IPS-18c (cell line): Measurements from ENCODE around the gene VSTM2B.
"Not testable (repeated sequence)": the region's sequence is repeated elsewhere in the genome, so short reads cannot be mapped to it uniquely, and the experiment has no call there.

Experiments used
- H3K4me3 ChIP-seq: 2 replicates; pipeline ENCODE4 v1.7.0; 2013; ENCODE audit warnings: low read depth, mild to moderate bottlenecking, low read length, moderate library complexity; ENCODE audit not compliant: insufficient read depth
- H3K9me3 ChIP-seq: one replicate; pipeline ENCODE4 v1.6.1; 2013; ENCODE audit warnings: mild to moderate bottlenecking, low read length, moderate library complexity; ENCODE audit not compliant: control insufficient read depth, insufficient read depth

The VSTM2B gene

DNA sequence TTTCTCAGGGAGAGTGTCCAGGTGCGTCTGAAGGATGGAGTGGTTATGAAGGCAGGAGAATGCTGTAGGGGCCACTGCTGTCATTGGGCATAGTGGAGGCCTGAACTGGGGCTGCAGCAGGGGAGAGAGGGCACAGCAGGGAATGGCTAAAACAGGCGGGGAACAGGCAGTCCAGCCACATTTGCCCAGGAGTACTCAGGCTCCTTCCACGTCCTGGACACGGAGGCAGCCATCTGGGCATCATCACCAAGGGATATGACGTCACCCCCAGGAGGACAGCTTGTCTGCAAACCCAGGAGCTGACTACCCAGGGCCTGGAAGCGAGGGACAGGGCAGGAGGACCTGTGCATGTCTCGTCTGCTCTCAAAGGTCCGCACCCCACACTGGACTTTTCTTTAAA is 22.2 kb downstream of the VSTM2B start:
- Histone ChIP-seq H3K9me3 (no peaks in the 10 kb centered on the region), H3K4me3 (no peak overlapping the region)

DNA sequence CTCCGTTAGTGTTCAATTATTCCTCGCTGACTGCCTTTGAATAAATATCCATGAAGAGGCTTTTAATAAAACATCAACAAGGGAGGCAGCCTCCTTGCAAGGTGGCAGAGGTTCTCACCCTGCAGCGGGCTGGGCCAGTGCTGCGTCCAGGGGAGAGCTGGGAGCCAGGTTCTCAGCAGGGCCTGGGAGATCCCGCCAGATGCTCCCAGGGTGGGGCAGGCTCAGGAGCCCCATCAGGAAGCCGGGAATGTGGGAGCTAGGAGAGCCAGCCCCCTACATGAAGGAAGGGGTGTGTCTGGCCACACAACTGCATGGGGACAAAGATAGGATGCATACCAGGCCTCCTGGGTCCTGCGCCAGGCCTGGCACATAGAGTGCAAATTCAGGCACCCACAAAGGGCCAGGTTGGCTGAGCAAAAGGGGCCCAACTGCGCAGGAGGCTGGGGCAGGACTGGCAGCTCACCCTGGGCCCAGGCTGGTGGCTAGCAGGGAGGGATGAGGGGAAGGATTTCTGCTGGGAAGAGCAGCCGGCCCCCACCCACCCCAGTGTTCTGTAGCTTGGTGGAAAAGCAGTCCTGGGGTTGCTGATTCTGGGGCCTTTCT is 22.8 kb downstream of the VSTM2B start:
- Histone ChIP-seq H3K9me3 (no peaks in the 10 kb centered on the region), H3K4me3 (no peak overlapping the region)

GRCh38 chr19:29549105-29550070 is 23.6 kb downstream of the VSTM2B start:
- Histone ChIP-seq H3K9me3 (no peaks in the 10 kb centered on the region), H3K4me3 (no peak overlapping the region)

- H3K9me3 ChIP-seq = no peaks in the 10 kb centered on the region
- H3K4me3 ChIP-seq = no peak overlapping the region
These were observed 25.1 kb downstream of the VSTM2B start for GRCh38 chr19:29550896-29551295.

DNA sequence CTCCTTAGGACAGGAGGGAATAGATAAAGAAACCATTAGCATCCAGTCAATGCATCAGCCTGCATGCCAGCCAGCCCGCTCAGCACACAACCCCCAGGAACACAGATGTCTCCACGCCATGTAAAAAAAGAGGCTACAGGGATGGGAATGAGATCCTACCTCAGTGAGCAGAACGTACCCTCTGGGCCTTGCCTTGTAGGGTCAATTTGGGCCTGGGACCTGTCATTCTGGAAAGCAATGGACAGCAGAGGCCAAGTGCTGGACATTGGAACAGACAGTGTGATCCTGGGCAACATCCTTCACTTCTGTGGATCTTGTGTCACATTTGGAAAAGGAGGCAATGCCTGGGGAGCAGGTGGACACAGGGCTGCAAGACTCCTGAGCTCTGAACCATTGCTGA is 26.0 kb downstream of the VSTM2B start:
- Histone ChIP-seq H3K4me3 (no peak overlapping the region), H3K9me3 (no peaks in the 10 kb centered on the region)

GRCh38 chr19:29552454-29553280 is 26.9 kb downstream of the VSTM2B start:
- no peaks in the 10 kb centered on the region for H3K9me3 ChIP-seq
- no peak overlapping the region for H3K4me3 ChIP-seq

- Histone ChIP-seq H3K9me3 (no peaks in the 10 kb centered on the region), H3K4me3 (no peak overlapping the region)
These were observed 28.4 kb downstream of the VSTM2B start for GRCh38 chr19:29554149-29554548.

DNA sequence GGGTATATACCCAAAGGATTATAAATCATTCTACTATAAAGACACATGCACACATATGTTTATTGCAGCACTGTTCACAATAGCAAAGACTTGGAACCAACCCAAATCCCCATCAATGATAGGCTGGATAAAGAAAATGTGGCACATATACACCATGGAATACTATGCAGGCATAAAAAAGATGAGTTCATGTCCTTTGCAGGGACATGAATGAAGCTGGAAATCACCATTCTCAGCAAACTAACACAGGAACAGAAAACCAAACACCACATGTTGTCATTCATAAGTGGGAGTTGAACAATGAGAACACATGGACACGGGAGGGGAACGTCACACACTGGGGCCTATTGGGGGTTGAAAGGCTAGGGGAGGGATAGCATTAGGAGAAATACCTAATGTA is 33.3 kb downstream of the VSTM2B start:
- H3K4me3 ChIP-seq, H3K9me3 ChIP-seq: not testable (repeated sequence)

GRCh38 chr19:29559743-29560142 is 33.9 kb downstream of the VSTM2B start:
- peaks cover 4% of the 10 kb centered on the region for H3K9me3 ChIP-seq
- H3K4me3 ChIP-seq = no peak overlapping the region

GRCh38 chr19:29560313-29561075 is 34.7 kb downstream of the VSTM2B start:
- Histone ChIP-seq H3K4me3 (no peak overlapping the region), H3K9me3 (peaks cover 4% of the 10 kb centered on the region)

DNA sequence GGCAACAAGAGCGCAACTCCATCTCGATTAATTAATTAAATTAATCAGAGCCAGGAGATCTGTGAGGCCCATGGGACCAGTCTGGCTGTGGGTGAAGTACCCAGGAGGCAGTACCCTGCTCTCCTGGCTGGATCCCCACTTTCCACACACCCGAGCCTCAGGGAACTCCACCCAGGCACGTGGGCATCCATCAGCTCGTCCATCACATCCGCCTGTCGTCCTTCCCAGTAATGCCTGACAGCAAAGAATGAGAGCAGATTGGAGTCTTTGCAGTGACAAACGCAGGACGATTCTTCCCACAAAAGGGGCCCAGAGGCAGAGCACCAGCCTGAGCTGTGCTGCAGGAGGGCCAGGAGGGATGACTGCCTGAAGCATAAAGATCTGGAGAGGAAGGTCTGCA is 35.8 kb downstream of the VSTM2B start:
- Histone ChIP-seq H3K4me3 (no peak overlapping the region), H3K9me3 (peaks cover 4% of the 10 kb centered on the region)

DNA sequence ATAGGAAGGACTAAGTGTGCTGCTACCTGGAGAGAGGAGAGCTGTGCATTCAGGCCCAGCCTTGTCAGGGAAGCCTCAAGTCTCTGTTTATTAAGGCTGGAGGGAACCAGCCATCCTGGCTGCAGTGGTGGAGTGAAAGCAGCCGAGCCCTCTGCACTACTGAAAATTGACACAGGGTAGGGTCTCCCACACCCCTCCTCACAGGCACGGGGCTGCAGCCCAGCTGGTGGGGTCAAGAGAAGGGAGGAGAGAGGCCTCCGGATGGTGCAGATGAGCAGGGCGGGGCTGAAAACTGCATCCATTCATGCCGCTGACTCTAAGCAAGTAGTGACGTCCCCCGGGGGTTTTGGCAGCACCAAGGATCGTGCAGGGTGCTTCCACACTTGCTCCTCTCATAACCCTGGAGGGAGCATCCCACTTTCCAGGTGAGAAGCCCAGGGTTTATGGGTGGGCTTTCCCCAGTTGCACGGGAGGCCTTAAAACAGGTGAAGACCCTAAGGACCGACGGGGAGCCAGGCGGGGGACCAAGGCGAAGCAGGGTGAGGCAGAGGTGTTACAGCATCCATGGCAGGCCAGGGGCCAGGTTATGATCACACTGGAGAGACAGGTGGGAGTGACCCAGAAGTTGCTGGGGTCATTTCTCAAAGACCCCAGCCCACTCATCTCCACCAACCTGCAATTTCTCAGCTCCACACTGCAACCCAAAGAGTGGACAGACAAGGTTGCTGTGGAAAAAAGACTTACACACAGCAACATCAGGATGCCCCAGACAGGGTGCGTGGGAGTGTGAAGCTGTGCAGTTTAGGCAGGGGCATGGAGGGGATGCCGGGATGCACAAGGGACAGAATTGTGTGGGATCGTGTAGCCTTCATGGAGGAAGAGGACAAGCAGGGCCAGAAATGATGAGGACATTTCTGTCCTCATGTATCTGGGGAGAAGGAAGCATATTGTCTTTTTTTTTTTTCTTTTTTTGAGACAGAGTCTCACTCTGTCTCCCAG is 36.8 kb downstream of the VSTM2B start:
- Histone ChIP-seq H3K4me3 (no peak overlapping the region), H3K9me3 (peaks cover 4% of the 10 kb centered on the region)

GRCh38 chr19:29563486-29564101 is 37.8 kb downstream of the VSTM2B start:
- no peak overlapping the region for H3K4me3 ChIP-seq

GRCh38 chr19:29564574-29565005 is 38.8 kb downstream of the VSTM2B start:
- Histone ChIP-seq H3K4me3 (no peak overlapping the region), H3K9me3 (peaks cover 4% of the 10 kb centered on the region)

More at GRCh38 chr19:29563486-29564101, 37.8 kb downstream of the VSTM2B start:
- H3K9me3 ChIP-seq = peaks cover 4% of the 10 kb centered on the region

DNA sequence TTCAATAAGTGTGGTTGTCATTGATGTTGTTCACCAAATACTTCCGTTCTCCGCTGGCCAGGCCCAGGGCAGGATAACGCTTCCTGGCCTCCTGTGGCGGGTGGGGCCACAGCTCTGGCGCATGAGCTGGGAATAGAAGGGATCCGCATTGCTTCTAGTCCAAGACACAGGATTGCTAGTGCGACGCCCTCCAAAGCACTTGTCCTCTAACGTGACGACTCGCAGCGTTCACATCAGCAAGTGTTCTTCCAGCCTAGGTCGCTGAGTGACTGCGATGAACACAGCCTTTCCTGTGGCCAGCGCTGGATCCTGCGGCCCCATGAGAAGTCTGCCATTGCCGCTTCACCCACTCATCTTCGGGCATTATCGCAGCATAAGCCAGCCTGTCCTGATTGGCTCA is 39.4 kb downstream of the VSTM2B start:
- no peak overlapping the region for H3K4me3 ChIP-seq
- peaks cover 4% of the 10 kb centered on the region for H3K9me3 ChIP-seq
